TTC549 (cell line): ENCODE results near the gene C8A.

Experiments used
- FAIRE-seq: peaks from 2 replicates; lab custom pipeline; 2012; peaks lifted over from hg19 to GRCh38; lab: Jason Lieb, UNC

The C8A gene

GRCh38 chr1:56854521-56855099 lies at the start of gene C8A:
TSS of gene C8A (plus strand) at chr1:56854797. CDS start at chr1:56854902, 105 bp downstream.
- FAIRE-seq = no peak

GRCh38 chr1:56806804-56807203 lies 47.8 kb upstream of the C8A start:
- no peak for FAIRE-seq

GRCh38 chr1:56808410-56808809 lies 46.2 kb upstream of the C8A start:
- FAIRE-seq = no peak

GRCh38 chr1:56811331-56811730 lies 43.3 kb upstream of the C8A start:
- no peak for FAIRE-seq

GRCh38 chr1:56814205-56814604 lies 40.4 kb upstream of the C8A start:
- FAIRE-seq = no peak

- FAIRE-seq = no peak
These were observed 38.3 kb upstream of the C8A start for GRCh38 chr1:56816264-56816663.

GRCh38 chr1:56816909-56817308 lies 37.7 kb upstream of the C8A start:
- no peak for FAIRE-seq

GRCh38 chr1:56817716-56818463 lies 36.7 kb upstream of the C8A start:
- FAIRE-seq = no peak

- no peak for FAIRE-seq
These were observed 35.2 kb upstream of the C8A start, which contains the start of gene FYB2 for GRCh38 chr1:56819387-56819899. TSS of gene FYB2 (minus strand) at chr1:56819404. CDS start at chr1:56819290, 114 bp downstream.

- FAIRE-seq = no peak
These were observed 33.7 kb upstream of the C8A start for GRCh38 chr1:56820755-56821461.

- no peak for FAIRE-seq
These were observed 33.2 kb upstream of the C8A start for GRCh38 chr1:56821462-56821797.

- no peak for FAIRE-seq
These were observed 30.3 kb upstream of the C8A start for GRCh38 chr1:56824271-56824670.

- FAIRE-seq = no peak
These were observed 29.7 kb upstream of the C8A start for GRCh38 chr1:56824938-56825337.

- no peak for FAIRE-seq
These were observed 29.2 kb upstream of the C8A start for GRCh38 chr1:56825436-56825835.

GRCh38 chr1:56827711-56828110 lies 26.9 kb upstream of the C8A start:
- no peak for FAIRE-seq

GRCh38 chr1:56830052-56830451 lies 24.5 kb upstream of the C8A start:
- FAIRE-seq = no peak

GRCh38 chr1:56831871-56832693 lies 22.5 kb upstream of the C8A start:
- FAIRE-seq = peak; percentile 32

- no peak for FAIRE-seq
These were observed 21.5 kb upstream of the C8A start for GRCh38 chr1:56833088-56833487.

- FAIRE-seq = no peak
These were observed 20.3 kb upstream of the C8A start for GRCh38 chr1:56834137-56834900.

GRCh38 chr1:56835657-56836056 lies 18.9 kb upstream of the C8A start:
- FAIRE-seq = no peak

GRCh38 chr1:56836359-56836758 lies 18.2 kb upstream of the C8A start:
- FAIRE-seq = no peak
